GM19099 (cell line): ENCODE data around the gene PRKN.

Source experiments
- POLR2A ChIP-seq: IDR thresholded peaks from 3 replicates; pipeline ENCODE4 v1.6.1; 2011; ENCODE audit warnings: low read depth; ENCODE audit not compliant: insufficient read length; ENCODE audit errors: extremely low read depth

PRKN gene

DNA sequence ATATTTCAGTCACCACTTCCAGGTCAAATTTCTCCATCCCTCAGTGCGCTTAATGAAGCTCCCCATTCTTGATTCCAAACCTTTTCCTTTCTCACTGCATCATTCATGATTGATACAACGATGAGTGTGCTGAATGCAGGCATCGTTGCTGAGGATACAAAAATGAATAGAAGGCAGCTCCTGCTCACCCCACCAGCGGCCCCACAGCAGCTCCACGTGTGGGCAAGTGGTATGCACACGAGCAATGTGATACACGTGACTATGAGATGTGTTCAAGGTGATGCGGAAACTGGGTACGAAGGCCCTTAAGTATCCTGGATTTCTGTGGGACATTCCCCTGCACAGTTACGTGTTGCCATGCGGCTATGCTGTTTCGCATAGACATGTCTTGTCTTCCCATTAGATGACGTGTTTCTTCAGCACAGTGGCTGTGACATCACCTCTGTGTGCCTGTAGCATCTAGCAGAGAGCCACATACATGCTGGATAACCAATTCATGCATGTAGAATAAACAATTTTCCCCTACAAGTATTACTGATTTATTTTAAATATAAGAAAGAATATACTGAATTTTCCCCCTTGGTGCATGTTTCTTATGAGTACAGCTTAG is 1193.2 kb downstream of the PRKN start:
- no peak for TF ChIP-seq POLR2A

GRCh38 chr6:161533266-161533665 is 1194.3 kb downstream of the PRKN start:
- no peak for TF ChIP-seq POLR2A

DNA sequence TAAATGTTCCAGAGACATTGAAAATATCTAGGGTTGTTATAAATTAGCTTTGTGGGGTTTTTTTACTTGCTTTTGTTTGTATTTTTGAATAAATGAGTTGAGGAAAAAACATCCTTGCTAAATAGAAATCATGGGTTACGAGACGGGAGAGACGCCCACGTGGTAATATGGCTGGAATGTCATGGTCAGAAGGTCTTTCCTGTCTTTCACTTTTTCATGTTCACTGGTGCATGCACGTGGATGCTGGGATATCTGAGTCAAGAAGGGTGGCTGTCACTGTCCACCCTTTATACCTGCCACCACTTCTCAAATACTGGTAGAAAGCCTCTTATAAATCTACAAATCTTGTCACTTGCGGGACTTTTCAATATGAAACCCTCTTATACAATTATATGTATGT is 1195.0 kb downstream of the PRKN start:
- no peak for TF ChIP-seq POLR2A

- TF ChIP-seq POLR2A: no peak
These were observed 1200.8 kb downstream of the PRKN start for GRCh38 chr6:161526794-161527193.

DNA sequence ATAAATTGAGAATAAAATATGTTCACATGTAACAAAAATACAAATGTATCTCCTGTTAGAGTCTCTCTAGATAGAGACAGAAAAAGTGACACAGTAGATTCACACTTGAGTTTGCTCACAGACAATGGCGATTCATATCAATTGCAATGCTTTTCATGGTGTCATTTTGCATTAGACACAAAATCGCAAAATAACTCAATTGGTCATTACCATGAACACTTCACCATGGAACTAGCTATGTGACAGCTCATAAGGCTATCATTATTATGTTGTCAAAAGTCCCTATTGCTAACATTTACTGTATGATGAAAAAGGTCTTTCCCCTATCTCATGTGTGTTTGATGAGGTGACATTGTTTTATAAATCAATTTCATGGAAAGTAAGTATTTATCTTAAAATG is 1204.2 kb downstream of the PRKN start:
- TF ChIP-seq POLR2A: no peak

DNA sequence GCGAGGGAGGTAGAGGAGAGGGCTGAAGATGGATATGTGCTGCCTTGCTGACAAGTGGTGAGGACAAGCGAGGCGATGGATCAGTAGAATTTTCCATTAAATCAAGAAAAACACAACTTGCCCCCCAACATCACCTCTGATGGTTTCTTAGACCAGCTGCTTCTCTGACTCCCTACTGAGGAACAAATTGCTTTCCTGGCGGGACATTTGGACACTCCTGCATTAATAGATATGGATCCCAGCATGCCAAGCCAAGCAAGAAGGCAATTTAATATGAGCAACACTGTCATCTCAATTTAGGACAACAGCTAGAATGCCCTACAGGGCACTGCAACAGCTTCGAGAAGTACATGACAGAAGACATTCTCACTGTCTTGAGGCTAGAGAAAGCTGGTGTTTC is 1205.3 kb downstream of the PRKN start:
- TF ChIP-seq POLR2A: no peak

DNA sequence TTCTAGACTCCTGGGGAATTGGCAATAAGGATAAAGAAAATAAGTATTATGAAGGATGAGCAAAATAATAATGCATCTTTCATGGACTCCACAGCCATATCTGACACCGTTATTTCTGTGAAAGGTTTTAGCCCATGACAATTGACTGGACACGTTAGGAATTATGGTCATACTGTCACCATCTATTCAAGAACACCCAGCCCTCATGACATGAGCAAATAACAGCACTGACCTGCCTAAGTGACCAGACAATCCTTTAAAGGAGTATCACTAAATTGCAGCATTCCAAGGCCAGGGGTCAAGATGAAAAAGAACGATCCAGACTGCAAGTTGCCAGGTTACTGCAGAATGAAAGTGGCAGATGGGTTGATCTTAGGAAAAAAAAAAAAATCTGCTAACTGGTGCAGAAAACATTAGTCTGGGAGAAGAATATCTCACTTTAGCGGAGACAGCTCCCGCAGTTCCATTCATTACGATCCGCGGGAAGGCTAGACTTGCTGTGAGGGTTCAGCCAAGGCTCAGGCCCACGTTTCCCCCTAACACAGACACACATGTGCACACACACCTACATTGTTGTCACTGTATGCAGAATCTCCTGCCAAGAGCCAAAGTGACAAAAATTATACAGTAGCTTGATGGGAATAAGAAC is 1216.0 kb downstream of the PRKN start:
- no peak for TF ChIP-seq POLR2A

DNA sequence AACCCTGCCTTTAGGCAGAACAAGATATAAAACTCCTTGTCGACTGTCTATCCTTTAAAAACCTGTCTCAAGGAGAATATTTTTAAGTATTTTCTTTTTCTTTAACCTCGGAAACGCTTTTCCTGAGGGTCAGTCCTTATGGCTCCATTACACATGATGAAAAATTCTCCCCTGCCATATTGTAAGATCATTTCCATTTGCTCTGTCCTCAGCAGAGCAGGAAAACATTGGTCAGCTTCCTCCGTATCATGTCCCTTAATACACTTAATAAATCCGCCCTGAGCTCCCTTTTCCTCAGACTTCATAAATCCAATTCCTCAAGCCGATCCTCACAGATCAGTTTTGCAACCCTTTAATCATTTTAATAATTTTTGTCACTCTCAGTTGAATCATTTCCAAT is 1219.2 kb downstream of the PRKN start:
- no peak for TF ChIP-seq POLR2A

DNA sequence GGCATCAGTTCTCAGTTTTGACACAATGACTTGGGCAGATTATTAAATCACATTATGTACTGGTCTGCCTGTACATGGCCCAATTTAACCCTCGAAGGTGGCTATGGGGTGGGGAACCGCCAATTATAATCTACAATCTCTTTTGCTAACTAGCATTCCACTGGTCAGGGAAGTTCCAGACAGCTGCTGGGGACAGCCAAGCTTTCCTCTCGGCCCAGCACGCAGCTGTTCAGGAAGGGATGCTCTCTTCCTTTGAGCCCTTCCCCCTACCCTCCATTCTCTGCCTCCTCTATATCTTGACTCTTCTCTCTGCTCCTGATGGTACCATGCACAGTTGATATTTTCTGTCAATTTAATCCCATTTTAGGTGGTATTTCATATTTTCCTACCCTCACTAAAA is 1220.2 kb downstream of the PRKN start:
- TF ChIP-seq POLR2A: no peak

GRCh38 chr6:161503570-161503969 is 1224.0 kb downstream of the PRKN start:
- TF ChIP-seq POLR2A: no peak

GRCh38 chr6:161498881-161499280 is 1228.7 kb downstream of the PRKN start:
- no peak for TF ChIP-seq POLR2A

- TF ChIP-seq POLR2A: no peak
These were observed 1229.2 kb downstream of the PRKN start for GRCh38 chr6:161498359-161498758.

DNA sequence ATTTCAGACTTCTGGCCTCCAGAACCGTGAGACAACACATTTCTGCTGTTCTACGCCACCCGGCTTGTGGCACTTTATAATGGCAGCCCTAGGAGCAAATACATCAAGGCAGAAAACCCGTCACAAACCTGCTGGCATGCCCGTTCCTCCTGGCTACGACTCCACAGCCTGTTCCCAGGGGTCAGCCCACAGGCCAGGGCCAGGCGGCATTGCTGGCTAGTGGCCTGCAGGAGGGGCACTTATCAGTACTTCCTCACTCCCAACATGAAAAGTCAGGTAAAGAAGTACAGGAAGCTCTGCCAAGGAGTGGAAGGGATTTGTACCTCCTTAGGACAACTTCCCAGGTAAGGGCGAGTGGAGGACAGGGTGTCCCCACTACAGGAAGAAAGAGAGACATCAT is 1230.6 kb downstream of the PRKN start:
- no peak for TF ChIP-seq POLR2A

DNA sequence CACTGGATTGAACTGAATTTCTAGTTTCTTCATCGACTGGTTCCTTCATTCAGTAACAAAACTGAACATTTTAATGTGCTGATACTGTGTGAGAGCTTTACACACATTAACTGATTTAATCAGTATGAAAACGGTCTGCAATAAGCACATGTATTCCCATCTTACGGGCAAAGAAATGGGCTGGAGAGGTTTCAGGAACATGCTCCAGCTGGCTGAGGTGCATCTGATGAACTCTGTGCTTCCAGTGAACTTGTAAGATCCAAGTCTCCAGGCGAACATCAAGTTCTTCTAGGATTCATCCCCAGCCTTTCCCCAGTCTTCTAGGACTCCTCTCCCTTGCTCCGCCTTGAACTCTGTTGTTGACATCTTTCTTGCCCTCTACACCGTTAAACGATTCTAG is 1233.0 kb downstream of the PRKN start:
- TF ChIP-seq POLR2A: no peak

GRCh38 chr6:161493576-161494118 is 1233.9 kb downstream of the PRKN start:
- no peak for TF ChIP-seq POLR2A

- TF ChIP-seq POLR2A: no peak
These were observed 1237.8 kb downstream of the PRKN start for GRCh38 chr6:161489626-161490306.
